WTC11 (cell line): ENCODE data around the gene ZBED5. TPM values are rescaled to one million over a fixed set of nuclear protein-coding genes. Genes with fewer than 3 reads are reported as not detected.

Experiments
- ELF4 ChIP-seq: sonication (generic); formaldehyde crosslinking; IDR thresholded peaks from 2 replicates; pipeline ENCODE4 v1.8.1; 2022; ENCODE audit warnings: low read depth, mild to moderate bottlenecking, moderate library complexity, missing genetic modification reagents
- EMX1 ChIP-seq: fragments of 250-450 bp; sonication (Bioruptor Pico); IDR thresholded peaks from 2 replicates; pipeline ENCODE4 v1.8.0; 2021; ENCODE audit warnings: mild to moderate bottlenecking
- ETV6 ChIP-seq: sonication (generic); formaldehyde crosslinking; IDR thresholded peaks from 2 replicates; pipeline ENCODE4 v1.8.1; 2022; ENCODE audit warnings: mild to moderate bottlenecking, missing genetic modification reagents
- FOXK1 ChIP-seq: sonication (generic); formaldehyde crosslinking; IDR thresholded peaks from 2 replicates; pipeline ENCODE4 v1.8.0; 2022; ENCODE audit warnings: mild to moderate bottlenecking, moderate library complexity, missing genetic modification reagents
- GABPB1 ChIP-seq: sonication (generic); formaldehyde crosslinking; IDR thresholded peaks from 2 replicates; pipeline ENCODE4 v1.8.1; 2023; ENCODE audit warnings: mild to moderate bottlenecking, missing genetic modification reagents
- GRHL2 ChIP-seq: fragments of 250-450 bp; sonication (Bioruptor Pico); IDR thresholded peaks from 2 replicates; pipeline ENCODE4 v1.8.0; 2022; ENCODE audit warnings: mild to moderate bottlenecking, moderate library complexity; ENCODE audit not compliant: insufficient replicate concordance, severe bottlenecking
- HMGA2 ChIP-seq: fragments of 250-450 bp; sonication (Bioruptor Pico); IDR thresholded peaks from 2 replicates; pipeline ENCODE4 v1.4.0; 2021; ENCODE audit warnings: mild to moderate bottlenecking, moderate library complexity
- JAZF1 ChIP-seq: fragments of 250-450 bp; sonication (Bioruptor Pico); IDR thresholded peaks from 2 replicates; pipeline ENCODE4 v1.9.0; 2021; ENCODE audit warnings: moderate library complexity, mild to moderate bottlenecking, inconsistent platforms
- JUN ChIP-seq: sonication (generic); formaldehyde crosslinking; IDR thresholded peaks from 2 replicates; pipeline ENCODE4 v1.8.0; 2023; ENCODE audit warnings: mild to moderate bottlenecking, missing genetic modification reagents
- NR1H2 ChIP-seq: sonication (generic); formaldehyde crosslinking; IDR thresholded peaks from 2 replicates; pipeline ENCODE4 v1.9.0; 2021; ENCODE audit warnings: mild to moderate bottlenecking, moderate library complexity, missing genetic modification reagents
- NR3C1 ChIP-seq: sonication (generic); formaldehyde crosslinking; conservative IDR thresholded peaks from 2 replicates; pipeline ENCODE4 v1.8.1; 2023; ENCODE audit warnings: low read depth, mild to moderate bottlenecking, missing genetic modification reagents
- ZBTB21 ChIP-seq: sonication (generic); formaldehyde crosslinking; IDR thresholded peaks from 2 replicates; pipeline ENCODE4 v1.8.1; 2023; ENCODE audit warnings: mild to moderate bottlenecking, missing genetic modification reagents, borderline replicate concordance
- total RNA-seq: library from RNA; stranded (reverse); gene quantifications from 3 replicates; pipeline ENCODE4 v1.2.3, GENCODE V29; 2021
- TF ChIP-seq, protein P1 (sequence below): fragments of 250-450 bp; sonication (Bioruptor Pico); IDR thresholded peaks from 2 replicates; pipeline ENCODE4 v1.9.0; 2021; ENCODE audit warnings: mild to moderate bottlenecking, borderline replicate concordance
- TF ChIP-seq, protein P2 (sequence below): sonication (generic); formaldehyde crosslinking; conservative IDR thresholded peaks from 2 replicates; pipeline ENCODE4 v1.8.1; 2023; ENCODE audit warnings: mild to moderate bottlenecking, low read depth, missing genetic modification reagents, moderate library complexity
- TF ChIP-seq, protein P3 (sequence below): fragments of 200-600 bp; IDR thresholded peaks from 2 replicates; pipeline ENCODE4 v1.8.0; 2022; ENCODE audit warnings: antibody characterized with exemption
- TF ChIP-seq, protein P4 (sequence below): sonication (generic); formaldehyde crosslinking; IDR thresholded peaks from 2 replicates; pipeline ENCODE4 v1.8.0; 2022; ENCODE audit warnings: mild to moderate bottlenecking, missing genetic modification reagents
- TF ChIP-seq, protein P5 (sequence below): sonication (generic); formaldehyde crosslinking; IDR thresholded peaks from 2 replicates; pipeline ENCODE4 v1.8.0; 2023; ENCODE audit warnings: mild to moderate bottlenecking, missing genetic modification reagents
- TF ChIP-seq, protein P6 (sequence below): sonication (generic); formaldehyde crosslinking; IDR thresholded peaks from 2 replicates; pipeline ENCODE4 v1.8.1; 2023; ENCODE audit warnings: mild to moderate bottlenecking, moderate library complexity, missing genetic modification reagents
- TF ChIP-seq, protein P7 (sequence below): fragments of 250-450 bp; sonication (Bioruptor Pico); IDR thresholded peaks from 2 replicates; pipeline ENCODE4 v1.9.0; 2021; ENCODE audit warnings: mild to moderate bottlenecking

Gene ZBED5
- total RNA-seq, 1 experiment from 2014 or later: 48.7 TPM

DNA sequence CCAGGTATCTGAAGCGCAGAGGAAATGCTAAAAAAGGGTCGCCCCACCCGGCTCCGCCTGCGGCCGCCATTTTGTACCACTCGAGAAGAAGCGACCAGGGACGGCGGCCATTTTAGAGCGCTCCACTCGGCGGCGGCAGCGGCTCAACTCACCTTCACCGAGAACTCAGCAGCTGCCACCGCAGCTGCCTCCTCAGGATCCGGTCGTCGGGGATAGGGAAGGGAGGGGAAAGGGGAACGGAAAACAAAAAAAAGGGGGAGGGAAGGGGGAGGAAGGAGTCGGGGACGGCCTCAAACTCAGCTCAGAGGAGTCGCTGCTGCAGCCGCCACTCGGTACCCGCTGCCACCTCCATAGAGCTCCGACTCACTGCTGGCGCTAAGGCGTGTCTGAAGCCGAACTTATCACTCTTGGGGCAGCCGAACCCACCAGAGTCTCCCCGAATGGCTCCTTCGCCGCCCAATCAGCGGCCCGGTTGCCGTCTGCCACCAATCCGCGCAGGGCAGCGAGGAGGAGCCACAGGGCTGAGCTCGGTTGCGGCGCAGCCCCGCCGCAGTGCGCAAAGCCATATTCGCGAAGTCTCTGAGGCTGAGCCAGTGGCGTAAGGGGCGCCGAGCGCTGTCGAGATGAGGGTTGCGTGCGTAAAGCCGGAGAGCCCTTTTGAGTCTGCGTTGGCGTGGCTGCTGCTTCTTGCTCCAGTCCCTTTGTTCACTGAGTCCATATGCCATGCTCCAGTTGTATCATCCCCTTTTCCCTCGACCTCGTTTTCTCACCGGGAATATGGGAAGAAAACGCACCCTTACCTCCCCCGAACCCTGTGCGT lies 49.1 kb downstream of the ZBED5 start, which contains the start of gene EIF4G2 (continued):
- TF ChIP-seq, protein P1, sequence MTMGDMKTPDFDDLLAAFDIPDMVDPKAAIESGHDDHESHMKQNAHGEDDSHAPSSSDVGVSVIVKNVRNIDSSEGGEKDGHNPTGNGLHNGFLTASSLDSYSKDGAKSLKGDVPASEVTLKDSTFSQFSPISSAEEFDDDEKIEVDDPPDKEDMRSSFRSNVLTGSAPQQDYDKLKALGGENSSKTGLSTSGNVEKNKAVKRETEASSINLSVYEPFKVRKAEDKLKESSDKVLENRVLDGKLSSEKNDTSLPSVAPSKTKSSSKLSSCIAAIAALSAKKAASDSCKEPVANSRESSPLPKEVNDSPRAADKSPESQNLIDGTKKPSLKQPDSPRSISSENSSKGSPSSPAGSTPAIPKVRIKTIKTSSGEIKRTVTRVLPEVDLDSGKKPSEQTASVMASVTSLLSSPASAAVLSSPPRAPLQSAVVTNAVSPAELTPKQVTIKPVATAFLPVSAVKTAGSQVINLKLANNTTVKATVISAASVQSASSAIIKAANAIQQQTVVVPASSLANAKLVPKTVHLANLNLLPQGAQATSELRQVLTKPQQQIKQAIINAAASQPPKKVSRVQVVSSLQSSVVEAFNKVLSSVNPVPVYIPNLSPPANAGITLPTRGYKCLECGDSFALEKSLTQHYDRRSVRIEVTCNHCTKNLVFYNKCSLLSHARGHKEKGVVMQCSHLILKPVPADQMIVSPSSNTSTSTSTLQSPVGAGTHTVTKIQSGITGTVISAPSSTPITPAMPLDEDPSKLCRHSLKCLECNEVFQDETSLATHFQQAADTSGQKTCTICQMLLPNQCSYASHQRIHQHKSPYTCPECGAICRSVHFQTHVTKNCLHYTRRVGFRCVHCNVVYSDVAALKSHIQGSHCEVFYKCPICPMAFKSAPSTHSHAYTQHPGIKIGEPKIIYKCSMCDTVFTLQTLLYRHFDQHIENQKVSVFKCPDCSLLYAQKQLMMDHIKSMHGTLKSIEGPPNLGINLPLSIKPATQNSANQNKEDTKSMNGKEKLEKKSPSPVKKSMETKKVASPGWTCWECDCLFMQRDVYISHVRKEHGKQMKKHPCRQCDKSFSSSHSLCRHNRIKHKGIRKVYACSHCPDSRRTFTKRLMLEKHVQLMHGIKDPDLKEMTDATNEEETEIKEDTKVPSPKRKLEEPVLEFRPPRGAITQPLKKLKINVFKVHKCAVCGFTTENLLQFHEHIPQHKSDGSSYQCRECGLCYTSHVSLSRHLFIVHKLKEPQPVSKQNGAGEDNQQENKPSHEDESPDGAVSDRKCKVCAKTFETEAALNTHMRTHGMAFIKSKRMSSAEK (CRISPR knock-in tag): no peak
- TF ChIP-seq ZBTB21 (CRISPR knock-in tag) (no peak), HMGA2 (CRISPR knock-in tag) (no peak), GRHL2 (CRISPR knock-in tag) (no peak), FOXK1 (CRISPR knock-in tag) (no peak; the same call in 1 of the 2 replicates), NR3C1 (CRISPR knock-in tag) (no peak), JUN (CRISPR knock-in tag) (no peak; the same call in 1 of the 2 replicates), NR1H2 (CRISPR knock-in tag) (no peak), ETV6 (CRISPR knock-in tag) (peak; percentile 88), GABPB1 (CRISPR knock-in tag) (peak; percentile 47; the same call in 1 of the 2 replicates), ELF4 (CRISPR knock-in tag) (no peak), EMX1 (CRISPR knock-in tag) (no peak), JAZF1 (no peak)
- TF ChIP-seq, protein P2, sequence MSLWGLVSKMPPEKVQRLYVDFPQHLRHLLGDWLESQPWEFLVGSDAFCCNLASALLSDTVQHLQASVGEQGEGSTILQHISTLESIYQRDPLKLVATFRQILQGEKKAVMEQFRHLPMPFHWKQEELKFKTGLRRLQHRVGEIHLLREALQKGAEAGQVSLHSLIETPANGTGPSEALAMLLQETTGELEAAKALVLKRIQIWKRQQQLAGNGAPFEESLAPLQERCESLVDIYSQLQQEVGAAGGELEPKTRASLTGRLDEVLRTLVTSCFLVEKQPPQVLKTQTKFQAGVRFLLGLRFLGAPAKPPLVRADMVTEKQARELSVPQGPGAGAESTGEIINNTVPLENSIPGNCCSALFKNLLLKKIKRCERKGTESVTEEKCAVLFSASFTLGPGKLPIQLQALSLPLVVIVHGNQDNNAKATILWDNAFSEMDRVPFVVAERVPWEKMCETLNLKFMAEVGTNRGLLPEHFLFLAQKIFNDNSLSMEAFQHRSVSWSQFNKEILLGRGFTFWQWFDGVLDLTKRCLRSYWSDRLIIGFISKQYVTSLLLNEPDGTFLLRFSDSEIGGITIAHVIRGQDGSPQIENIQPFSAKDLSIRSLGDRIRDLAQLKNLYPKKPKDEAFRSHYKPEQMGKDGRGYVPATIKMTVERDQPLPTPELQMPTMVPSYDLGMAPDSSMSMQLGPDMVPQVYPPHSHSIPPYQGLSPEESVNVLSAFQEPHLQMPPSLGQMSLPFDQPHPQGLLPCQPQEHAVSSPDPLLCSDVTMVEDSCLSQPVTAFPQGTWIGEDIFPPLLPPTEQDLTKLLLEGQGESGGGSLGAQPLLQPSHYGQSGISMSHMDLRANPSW (CRISPR knock-in tag): no peak
- TF ChIP-seq, protein P3, sequence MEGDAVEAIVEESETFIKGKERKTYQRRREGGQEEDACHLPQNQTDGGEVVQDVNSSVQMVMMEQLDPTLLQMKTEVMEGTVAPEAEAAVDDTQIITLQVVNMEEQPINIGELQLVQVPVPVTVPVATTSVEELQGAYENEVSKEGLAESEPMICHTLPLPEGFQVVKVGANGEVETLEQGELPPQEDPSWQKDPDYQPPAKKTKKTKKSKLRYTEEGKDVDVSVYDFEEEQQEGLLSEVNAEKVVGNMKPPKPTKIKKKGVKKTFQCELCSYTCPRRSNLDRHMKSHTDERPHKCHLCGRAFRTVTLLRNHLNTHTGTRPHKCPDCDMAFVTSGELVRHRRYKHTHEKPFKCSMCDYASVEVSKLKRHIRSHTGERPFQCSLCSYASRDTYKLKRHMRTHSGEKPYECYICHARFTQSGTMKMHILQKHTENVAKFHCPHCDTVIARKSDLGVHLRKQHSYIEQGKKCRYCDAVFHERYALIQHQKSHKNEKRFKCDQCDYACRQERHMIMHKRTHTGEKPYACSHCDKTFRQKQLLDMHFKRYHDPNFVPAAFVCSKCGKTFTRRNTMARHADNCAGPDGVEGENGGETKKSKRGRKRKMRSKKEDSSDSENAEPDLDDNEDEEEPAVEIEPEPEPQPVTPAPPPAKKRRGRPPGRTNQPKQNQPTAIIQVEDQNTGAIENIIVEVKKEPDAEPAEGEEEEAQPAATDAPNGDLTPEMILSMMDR: no peak
- TF ChIP-seq, protein P4, sequence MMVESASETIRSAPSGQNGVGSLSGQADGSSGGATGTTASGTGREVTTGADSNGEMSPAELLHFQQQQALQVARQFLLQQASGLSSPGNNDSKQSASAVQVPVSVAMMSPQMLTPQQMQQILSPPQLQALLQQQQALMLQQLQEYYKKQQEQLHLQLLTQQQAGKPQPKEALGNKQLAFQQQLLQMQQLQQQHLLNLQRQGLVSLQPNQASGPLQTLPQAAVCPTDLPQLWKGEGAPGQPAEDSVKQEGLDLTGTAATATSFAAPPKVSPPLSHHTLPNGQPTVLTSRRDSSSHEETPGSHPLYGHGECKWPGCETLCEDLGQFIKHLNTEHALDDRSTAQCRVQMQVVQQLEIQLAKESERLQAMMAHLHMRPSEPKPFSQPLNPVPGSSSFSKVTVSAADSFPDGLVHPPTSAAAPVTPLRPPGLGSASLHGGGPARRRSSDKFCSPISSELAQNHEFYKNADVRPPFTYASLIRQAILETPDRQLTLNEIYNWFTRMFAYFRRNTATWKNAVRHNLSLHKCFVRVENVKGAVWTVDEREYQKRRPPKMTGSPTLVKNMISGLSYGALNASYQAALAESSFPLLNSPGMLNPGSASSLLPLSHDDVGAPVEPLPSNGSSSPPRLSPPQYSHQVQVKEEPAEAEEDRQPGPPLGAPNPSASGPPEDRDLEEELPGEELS (CRISPR knock-in tag): peak; percentile 73; the same call in 1 of the 2 replicates
- TF ChIP-seq, protein P5, sequence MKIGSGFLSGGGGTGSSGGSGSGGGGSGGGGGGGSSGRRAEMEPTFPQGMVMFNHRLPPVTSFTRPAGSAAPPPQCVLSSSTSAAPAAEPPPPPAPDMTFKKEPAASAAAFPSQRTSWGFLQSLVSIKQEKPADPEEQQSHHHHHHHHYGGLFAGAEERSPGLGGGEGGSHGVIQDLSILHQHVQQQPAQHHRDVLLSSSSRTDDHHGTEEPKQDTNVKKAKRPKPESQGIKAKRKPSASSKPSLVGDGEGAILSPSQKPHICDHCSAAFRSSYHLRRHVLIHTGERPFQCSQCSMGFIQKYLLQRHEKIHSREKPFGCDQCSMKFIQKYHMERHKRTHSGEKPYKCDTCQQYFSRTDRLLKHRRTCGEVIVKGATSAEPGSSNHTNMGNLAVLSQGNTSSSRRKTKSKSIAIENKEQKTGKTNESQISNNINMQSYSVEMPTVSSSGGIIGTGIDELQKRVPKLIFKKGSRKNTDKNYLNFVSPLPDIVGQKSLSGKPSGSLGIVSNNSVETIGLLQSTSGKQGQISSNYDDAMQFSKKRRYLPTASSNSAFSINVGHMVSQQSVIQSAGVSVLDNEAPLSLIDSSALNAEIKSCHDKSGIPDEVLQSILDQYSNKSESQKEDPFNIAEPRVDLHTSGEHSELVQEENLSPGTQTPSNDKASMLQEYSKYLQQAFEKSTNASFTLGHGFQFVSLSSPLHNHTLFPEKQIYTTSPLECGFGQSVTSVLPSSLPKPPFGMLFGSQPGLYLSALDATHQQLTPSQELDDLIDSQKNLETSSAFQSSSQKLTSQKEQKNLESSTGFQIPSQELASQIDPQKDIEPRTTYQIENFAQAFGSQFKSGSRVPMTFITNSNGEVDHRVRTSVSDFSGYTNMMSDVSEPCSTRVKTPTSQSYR (CRISPR knock-in tag): peak; percentile 17; the same call in 1 of the 2 replicates
- TF ChIP-seq, protein P6, sequence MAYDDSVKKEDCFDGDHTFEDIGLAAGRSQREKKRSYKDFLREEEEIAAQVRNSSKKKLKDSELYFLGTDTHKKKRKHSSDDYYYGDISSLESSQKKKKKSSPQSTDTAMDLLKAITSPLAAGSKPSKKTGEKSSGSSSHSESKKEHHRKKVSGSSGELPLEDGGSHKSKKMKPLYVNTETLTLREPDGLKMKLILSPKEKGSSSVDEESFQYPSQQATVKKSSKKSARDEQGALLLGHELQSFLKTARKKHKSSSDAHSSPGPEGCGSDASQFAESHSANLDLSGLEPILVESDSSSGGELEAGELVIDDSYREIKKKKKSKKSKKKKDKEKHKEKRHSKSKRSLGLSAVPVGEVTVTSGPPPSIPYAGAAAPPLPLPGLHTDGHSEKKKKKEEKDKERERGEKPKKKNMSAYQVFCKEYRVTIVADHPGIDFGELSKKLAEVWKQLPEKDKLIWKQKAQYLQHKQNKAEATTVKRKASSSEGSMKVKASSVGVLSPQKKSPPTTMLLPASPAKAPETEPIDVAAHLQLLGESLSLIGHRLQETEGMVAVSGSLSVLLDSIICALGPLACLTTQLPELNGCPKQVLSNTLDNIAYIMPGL: no peak
- TF ChIP-seq, protein P7, sequence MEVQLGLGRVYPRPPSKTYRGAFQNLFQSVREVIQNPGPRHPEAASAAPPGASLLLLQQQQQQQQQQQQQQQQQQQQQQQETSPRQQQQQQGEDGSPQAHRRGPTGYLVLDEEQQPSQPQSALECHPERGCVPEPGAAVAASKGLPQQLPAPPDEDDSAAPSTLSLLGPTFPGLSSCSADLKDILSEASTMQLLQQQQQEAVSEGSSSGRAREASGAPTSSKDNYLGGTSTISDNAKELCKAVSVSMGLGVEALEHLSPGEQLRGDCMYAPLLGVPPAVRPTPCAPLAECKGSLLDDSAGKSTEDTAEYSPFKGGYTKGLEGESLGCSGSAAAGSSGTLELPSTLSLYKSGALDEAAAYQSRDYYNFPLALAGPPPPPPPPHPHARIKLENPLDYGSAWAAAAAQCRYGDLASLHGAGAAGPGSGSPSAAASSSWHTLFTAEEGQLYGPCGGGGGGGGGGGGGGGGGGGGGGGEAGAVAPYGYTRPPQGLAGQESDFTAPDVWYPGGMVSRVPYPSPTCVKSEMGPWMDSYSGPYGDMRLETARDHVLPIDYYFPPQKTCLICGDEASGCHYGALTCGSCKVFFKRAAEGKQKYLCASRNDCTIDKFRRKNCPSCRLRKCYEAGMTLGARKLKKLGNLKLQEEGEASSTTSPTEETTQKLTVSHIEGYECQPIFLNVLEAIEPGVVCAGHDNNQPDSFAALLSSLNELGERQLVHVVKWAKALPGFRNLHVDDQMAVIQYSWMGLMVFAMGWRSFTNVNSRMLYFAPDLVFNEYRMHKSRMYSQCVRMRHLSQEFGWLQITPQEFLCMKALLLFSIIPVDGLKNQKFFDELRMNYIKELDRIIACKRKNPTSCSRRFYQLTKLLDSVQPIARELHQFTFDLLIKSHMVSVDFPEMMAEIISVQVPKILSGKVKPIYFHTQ (CRISPR knock-in tag): no peak
